ACHN (cell line): ENCODE measurements around the gene EVC.

Experiments
- DNase-seq: peaks from one replicate; pipeline ENCODE4 v3.0.0-alpha.2; 2015
- in situ Hi-C: cut with HindIII; loops from 2 replicates; pipeline ENCODE4 v1.10.0; 2017; ENCODE audit warnings: low sequenced_read_pairs, low pct_ligation_motif_present, low pct_unique_long_range_greater_than_20kb

Gene EVC

DNA sequence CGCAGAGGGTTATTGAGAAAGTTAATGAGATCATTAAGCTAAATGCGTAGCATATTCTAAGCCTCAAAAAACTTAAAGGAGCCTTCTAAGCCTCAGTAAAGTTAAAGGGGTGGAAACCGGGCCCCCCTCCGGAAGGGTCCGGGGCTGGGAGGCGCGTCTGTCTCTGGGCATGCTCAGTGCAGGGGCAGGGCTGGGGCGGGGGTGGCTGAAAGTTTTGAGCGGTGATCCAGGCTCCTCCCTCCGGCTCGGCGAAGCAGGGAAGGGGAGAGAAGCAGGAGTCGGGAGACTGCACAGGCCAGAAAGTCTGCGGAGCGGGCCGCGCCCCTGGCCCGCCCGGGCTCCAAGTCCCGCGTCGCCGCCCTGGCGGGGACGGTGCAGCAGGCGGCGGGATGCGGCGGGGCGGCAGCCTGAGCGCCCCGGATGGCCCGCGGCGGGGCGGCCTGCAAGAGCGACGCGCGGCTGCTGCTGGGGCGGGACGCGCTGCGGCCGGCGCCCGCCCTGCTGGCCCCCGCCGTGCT, at the start of gene EVC:
Gene EVC, plus strand, starts transcription at position 241 of the 518 bp plus-strand sequence. Its CDS starts 180 bp downstream, at position 421.
- in situ Hi-C loops: no loop called here
- DNase-seq: peak; percentile 73

DNA sequence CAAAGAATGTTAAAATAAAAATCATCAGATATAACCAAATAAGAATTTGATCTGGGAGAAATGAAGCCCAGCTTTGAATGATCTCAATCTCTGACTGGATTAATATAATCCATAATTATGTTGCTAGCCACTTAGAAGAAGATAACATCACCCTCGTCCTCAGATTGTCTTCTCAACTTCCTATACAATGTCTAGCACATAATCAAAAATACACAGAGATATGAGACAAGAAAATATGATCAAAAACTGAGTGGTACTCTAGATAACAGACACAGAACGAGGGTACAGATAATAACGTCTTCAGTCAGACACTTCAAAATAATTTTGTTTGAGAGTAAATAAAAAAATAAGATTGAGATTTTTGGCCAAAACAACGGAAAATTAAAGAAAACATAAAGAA, 49.8 kb upstream of the EVC start:
- in situ Hi-C loops: no loop called here
- DNase-seq: no peak

DNA sequence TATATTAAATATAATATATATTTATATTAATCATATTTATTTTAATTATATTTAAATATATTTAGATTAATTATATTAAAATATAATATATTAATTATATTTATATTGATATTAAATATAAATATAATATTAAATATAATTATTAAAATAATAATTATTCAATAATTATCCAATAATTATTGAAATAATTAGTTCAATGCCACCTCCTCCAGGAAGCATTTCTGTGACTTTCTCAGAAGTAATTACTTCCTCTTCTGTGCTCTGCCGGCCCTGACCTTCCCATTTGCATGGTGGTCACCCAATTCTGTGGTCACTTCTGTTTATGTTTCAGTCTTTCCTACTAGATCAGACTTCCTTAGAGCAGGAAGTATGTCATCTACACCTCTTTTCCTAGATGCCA, 48.4 kb upstream of the EVC start:
- in situ Hi-C loops: no loop called here
- no peak for DNase-seq

DNA sequence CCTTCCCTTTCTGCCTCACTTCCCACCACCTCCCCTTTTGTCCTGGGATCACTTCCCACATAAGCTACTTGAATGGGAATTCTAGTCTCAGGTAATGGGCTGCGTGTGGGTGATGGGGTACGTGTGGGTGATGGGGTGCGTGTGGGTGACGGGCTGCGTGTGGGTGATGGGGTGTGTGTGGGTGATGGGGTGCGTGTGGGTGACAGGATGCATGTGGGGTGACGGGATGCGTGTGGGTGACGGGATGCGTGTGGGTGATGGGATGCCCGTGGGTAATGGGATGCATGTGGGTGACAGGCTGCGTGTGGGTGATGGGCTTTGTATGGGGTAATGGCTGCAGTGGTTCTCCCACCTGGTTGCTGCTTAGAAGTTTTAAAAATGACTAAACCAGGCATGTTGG, 46.2 kb upstream of the EVC start:
- in situ Hi-C loops: no loop called here
- DNase-seq: no peak

DNA sequence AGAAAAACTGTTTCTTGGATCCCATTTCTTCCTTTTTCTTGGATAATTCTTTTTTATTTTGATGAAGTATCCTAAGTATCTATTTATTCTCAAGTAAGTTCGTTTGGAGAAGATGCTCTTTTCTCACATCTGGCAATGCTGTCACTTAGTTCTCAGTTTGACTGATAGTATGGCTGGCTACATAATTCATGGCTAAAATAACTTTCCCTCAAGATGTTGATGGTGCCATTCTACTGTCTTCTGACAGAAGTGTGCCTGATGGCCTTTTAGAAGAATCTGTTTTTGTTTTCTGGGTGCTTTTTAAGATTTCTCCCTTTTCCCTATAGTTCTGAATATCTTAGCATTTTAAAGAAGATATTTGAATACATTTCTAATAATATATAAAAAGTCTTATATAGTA, 44.3 kb upstream of the EVC start:
- in situ Hi-C loops: no loop called here
- no peak for DNase-seq

DNA sequence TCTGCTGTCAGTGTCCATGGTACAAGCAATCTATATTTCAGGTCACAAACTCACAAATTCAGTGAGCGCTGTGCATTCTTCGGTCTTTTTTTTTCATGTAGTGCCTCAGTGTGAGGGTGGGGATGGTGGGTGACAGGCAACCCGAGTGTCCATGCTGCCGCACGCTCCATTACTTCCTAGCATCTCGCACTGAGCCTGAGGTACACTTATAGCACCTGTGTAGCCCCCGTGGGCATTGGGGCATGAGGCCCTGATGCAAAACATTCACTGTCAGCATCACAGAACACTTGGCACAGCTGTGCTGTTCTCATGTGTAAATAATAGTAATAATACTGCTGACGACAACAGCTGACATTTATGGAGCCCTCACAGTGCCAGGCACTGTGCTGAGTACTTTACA, 34.2 kb upstream of the EVC start:
- DNase-seq: no peak
- in situ Hi-C loops: no loop called here

DNA sequence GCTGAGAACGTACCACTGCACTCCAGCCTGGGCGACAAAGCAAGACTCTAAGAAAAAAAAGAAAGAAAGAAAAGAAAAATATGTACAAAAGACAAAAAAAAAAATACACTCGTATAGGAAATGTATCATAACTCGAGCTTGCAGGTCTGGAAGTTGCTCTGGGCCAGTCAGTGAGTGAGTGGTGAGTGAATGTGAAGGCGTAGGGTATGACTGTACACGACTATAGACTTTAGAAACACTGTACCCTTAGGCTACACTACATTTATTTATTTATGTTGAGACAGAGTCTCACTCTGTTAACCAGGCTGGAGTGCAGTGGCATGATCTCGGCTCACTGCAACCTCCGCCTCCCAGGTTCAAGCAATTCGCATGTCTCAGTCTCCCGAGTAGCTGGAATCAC, 32.0 kb upstream of the EVC start:
- in situ Hi-C loops: no loop called here
- DNase-seq: no peak

DNA sequence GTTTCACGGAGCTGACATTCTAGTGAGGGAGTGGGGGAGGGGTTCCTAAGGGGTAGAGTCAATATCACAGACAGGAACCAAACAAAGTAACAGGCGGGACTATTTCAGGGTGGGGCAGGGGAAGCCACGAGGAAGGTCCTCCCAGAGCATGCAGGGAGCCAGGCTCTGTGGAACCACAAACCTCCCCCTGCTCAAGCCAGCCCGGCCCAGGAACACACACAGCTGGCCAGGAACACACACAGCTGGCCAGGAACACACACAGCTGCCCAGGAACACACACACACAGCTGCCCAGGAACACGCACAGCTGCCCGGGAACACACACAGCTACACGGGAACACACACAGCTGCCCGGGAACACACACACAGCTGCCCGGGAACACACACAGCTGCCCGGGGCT, 27.4 kb upstream of the EVC start:
- DNase-seq: no peak
- in situ Hi-C loops: no loop called here

DNA sequence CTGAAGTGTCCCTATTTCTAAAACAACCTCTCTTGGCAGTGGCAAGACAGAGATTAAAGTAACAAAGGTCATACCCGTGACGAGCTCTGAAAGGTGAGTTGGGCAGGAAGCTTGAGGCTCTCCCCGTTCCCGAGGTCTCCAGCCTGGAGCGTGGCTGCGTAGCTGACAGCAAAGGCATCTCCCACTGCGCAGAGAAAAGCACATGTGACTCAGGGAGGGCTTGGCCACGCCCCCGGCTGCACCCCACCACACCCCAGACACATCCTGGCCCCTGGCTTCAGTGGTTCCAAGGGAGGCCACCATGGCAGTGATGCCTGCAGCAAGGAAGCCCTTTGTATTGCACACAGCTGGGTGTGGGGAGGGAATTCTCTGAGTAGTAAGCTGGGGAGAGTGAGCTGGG, 25.7 kb upstream of the EVC start:
- DNase-seq: no peak
- in situ Hi-C loops: no loop called here

DNA sequence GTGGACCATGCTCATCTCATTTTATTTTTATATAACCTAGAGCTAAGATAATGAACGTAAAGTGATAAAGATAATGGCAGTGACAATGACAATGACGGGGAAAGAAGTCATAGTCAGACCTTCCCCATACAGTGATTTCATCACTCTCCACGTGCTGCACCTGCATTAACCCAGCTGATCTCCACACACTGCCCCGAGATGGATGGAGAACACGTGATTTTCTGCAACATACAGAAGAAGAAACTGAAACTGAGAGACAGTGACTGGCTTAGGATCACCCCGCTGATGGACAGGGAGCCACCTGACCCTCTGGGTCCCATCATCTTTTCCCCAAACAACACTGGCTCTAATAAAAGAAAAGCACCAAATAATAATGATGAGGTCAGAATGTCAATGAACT, 24.7 kb upstream of the EVC start:
- no peak for DNase-seq
- in situ Hi-C loops: no loop called here

DNA sequence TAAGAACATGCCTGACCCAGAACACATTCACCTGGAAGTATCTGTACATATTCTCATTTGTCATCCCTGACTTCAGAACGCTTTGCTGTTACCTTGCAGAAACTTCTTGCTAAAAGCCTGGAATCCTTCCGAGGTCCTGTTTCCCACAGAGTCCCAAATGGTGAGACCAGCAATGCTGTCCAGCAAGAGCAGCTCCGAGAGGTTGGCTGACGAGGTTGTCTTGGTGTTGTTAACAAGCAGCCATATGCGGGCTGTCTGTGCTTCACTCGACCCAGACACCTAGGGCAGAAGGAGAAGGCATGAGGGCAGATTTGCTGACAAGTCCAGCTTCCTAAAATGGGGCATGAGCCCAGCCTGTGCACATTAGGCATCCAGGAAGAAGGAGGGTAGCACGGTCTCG, 21.9 kb upstream of the EVC start:
- in situ Hi-C loops: no loop called here
- DNase-seq: no peak

DNA sequence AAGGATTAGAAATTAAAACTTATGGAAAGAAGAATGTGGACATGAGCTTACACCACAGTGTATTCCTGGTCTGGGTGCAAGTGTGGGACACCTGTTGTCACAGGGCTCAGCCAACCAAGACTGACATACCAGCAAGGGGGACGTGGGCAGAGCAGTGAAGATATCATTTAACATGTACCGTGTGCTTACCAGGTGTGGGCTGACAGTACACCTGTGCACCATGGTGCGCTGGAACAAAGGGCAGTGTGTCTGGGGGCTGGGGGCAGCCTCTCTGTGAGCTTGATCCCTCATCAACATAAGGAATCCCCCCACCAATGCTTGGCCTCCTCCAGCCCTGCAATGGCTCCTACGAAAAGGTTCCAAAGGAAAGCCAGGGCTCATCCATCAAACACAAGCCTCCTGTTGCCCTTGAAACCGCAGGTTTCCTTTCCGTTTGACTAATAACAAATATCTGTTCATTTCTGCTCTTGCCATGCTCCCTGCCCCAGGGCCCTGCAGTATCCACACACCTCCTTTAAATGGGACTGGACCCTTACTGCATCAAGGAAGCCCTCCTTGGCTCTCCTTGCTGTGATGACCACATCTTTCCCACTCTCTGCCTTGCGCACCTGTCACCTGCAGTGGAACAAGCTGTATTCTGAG, 19.4 kb upstream of the EVC start:
- no peak for DNase-seq
- in situ Hi-C loops: no loop called here

DNA sequence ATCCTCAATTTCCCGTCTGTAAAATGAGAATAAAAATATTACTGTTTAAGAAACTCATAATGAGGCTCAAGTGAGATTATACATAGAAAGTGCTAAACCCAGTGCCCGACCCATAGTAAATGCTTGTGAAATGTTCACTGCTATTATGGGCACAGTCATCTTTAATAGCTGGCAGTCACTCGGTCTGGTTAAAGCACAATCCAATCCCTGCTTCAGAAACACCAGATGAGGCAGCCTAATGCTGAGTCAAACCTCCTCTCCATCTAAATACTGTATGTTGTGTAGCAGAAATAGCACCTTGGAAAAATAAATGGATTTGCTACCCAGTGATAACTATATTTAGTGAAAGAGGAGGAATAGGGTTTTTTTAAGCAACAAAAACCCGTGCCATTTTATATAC, 17.1 kb upstream of the EVC start:
- in situ Hi-C loops: no loop called here
- DNase-seq: no peak

DNA sequence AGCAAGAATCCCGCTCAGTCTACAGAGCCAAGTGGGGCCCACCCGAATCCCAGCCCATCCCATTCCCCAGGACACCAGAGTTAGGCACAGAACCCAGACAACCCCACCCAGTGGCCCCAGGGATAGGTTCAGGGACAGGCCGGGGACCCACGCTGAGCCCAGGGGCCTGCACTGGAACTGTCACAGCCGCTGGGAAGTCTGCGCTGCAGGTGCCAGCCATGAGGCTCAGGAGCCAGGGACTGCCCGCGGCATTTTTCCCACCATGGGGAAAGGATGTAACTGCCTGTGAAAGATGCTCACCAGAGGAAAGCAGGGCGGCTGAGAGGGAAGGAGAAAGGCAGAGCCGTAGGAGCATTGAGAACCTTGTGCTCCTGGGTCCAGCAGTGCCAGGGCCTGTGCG, 14.7 kb upstream of the EVC start:
- in situ Hi-C loops: no loop called here
- DNase-seq: no peak

DNA sequence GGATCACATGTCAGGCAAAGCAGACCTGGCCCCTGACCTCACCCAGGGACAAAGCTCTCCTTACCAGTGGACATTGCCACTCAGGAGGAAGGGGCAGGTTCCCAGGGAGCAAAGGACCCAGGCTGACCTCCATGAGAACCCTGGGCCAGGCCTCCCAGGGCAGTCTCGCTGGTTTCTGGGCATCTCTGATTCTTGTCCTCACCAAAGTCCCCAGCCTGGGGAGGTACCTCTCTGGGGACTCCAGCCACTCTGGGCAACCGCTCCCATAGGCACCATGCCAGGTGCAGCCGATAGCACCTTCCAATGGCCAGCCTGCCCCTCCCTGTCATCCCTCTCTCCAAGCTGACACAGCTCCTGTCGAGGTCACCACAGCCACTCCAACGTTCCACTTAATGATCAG, 10.5 kb upstream of the EVC start:
- no peak for DNase-seq
- in situ Hi-C loops: no loop called here

DNA sequence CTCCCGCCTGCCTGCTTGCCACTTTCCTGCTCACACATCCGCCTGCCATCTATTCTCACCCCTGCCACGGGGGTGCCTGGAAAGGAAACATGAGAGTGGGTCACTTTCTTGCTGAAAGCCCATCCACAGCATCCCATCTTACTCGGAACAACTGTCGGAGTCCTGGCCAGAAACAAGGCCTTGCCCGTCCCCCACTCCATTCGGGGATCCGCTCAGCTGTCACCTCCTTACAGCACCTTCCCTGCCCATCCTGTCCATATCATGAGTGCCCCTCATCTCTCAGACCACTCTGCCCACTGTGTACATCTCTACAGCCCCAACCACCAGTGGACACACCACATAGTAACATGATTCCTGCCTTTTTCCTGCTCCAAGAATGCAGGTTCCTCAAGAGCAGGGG, 9.0 kb upstream of the EVC start:
- DNase-seq: no peak
- in situ Hi-C loops: no loop called here

DNA sequence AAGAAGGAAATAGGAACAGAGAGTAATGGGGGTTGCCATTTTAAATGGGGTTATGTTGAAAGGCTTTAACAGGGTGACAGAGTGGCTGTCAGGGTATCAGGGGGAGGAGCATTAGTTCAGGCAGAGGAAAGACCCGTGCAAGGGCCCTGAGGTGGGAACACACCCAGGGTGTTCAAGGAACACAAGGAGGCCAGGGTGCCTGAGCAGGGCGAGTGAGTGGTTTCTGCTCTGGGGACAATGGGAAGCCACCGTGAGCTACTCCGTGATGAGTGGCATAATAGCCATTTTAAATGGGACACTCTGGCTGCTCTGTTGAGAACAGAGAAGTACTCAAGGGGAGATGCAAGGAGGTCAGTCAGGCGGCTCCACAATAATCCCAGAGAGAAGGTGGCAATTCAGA, 7.2 kb upstream of the EVC start:
- in situ Hi-C loops: no loop called here
- no peak for DNase-seq

DNA sequence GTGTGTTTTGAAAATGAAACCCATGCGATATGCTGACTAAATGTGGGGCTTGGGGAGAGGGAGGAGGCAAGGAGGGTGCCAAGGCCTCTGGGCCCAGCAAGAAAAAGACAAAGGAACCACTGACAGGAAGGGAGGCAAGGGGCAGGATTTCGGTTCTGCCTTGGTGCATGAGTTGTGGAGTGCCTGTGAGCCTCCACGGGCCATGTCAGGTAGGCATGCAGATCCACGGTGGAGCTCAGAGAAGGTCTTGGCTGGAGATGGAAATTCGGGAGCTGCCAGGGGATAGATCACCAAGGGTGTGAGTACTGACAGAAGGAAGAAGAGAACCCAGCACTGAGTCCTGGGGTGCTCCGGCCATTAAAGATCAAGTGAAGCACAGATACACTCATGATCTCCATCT, 6.7 kb upstream of the EVC start:
- no peak for DNase-seq
- in situ Hi-C loops: no loop called here

DNA sequence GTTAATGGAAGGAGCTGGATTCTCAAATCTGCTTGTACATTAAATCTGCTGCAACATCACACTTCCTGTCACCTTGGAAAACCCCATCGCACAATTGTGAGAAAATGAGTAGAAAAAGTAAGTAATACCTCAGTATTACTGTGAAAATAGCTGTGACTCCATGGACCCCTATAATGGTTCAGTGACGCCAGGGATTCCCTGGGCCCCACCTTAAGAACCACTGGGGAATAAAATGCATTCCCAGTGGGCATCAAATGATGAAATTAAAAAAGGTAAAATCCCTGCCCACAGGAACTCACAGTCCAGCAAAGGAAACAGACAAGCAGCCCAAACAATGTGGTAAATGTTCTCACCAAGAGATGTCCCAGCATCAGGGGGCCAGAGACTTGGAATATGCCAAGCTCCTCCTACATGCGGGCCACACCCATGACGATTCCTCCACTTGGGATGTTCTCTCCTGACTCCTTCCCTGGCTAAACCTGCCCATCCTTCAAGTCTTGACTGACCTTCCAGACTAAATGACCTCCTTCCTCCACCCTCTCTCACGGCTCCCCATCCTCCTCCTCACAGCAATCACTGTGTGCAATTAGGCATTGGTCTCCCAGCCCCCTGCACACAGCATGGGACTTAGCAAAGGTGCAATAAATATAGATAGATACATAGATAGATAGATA, 5.2 kb upstream of the EVC start:
- in situ Hi-C loops: no loop called here
- DNase-seq: no peak

DNA sequence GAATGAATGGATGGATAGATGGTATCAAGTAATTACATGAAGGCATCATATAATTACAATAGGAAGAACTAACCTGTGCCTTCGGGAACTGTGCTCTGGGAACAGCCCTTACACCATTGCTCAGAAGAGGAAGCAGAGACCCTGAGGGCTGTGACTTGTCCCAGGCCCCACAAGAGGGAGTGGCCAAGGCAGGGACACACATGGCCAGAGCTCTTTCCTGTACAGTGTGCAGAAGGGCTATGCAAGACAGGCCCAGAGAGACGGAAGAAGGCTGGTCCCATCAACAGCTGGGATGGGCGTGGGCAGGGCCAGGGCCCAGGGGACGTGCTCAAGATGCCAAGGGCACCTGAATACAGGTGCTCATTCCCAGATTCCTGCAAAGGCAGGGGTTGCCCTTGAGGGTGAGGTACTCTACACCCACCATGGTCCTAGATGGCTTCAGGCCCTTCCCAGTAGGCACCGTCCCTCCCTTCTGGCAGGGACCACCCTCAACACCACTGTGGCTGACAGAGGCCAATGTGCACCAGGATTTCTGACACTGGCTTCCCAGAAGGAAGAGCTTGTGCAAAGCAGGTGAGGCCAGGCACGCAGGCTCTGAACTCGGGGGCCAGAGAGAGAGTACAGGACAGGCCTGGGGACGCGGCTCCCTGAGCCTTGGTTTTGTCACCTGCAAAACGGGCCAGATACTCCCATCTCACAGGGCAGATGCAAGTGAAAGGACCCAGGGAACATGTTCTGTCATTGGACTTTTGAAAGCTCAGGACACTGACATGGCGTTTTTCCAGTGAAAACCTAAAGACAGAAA, 4.3 kb upstream of the EVC start:
- DNase-seq: no peak
- in situ Hi-C loops: no loop called here
